Eye (tissue), 1 donor: Measurements from ENCODE around the gene AKAP6.

ENCODE experiments used
- DNase-seq: peaks from one replicate; pipeline ENCODE4 v3.0.0-alpha.2; 2015

Gene AKAP6

GRCh38 chr14:32407130-32407529 lies 78.0 kb downstream of the AKAP6 start:
- no peak for DNase-seq

GRCh38 chr14:32408018-32408417 lies 78.9 kb downstream of the AKAP6 start:
- DNase-seq: no peak

DNA sequence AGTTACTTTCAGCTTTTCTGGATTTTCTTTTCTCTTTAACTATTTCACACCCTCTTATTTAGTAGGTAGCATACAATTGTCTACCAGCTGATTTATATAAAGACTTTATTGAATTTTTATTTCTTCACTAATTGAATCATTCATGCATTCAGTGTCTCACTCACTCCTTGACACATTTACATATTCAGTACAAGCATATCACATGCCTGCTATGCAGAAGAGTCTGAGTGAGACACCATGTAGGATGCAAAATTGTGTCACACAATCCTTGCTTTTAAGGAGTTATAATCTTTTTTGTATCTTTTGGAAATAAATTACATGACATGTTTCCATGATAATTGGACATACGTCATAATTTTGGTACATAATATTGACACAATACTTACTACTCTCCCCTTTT lies 83.0 kb downstream of the AKAP6 start:
- no peak for DNase-seq

GRCh38 chr14:32412532-32412931 lies 83.4 kb downstream of the AKAP6 start:
- no peak for DNase-seq

DNA sequence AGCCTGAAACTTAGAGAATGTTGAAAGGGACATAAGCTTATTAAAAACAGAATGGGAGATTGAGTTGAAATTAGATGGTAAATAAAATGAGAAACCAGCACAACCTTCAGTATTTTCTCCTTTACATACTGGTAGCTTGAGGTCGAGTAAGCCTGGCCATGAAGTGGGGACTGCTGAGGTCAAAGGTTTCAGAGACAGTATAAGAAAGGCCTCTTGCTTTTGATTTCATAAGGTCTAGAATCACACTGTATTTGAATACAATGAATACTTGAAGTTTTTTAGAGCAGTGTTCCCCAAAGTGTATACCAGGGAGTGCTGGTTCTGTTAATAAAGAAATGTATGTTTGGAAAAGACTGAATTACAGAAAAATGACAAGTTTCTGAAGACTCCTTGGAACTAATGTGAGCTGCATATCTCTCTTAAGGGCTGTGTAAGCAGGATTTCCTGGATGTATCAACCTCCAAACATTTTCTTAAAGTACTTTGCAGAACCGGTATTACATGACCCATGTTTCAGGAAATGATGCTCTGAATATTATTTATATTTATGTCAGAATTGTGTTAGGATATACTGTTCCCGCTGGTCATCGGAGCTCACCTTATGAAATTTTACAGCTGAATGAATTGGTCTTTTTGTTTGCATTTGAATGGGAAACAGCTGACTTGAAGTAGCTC lies 85.0 kb downstream of the AKAP6 start:
- no peak for DNase-seq

DNA sequence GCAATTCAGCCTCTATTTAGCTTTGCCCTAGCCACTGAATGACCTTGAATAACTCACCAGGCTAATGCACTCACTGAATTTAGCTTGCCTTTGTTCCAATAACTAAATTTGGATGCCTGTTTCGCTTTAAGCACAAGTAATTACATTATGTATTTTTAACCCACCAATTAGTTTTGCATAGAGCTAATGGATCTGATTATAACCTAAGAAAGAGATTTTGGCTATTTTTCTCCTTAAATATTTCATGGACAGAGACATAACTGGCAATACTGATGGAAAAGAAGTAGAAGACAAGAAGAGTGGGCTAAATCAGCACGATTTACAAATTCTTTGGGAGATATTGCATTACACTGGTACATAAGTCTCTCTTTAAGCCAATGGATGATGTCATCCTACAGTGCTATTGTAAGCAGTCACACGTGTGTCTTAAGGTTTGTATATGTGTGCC lies 85.7 kb downstream of the AKAP6 start:
- no peak for DNase-seq

GRCh38 chr14:32417956-32418552 lies 89.0 kb downstream of the AKAP6 start:
- no peak for DNase-seq

DNA sequence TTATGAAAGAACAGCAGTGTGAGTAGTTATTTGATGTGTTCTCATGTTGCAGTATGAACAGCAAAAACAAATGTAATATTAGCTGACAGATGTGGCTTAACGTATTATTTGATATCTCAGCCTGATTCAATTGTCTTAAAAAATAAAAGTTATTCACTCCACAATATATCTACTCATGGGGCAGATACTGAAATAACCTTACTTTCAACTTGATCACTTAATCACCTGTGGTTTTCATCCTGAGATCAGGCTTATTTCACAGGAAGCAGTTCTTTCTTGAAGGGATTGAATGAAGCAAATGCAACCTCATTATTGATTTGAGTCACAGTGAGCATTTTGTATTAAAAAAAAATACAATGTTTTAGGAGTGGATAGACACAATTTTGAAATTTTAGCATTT lies 90.3 kb downstream of the AKAP6 start:
- DNase-seq: no peak

GRCh38 chr14:32421781-32422180 lies 92.7 kb downstream of the AKAP6 start:
- no peak for DNase-seq

GRCh38 chr14:32422440-32422839 lies 93.3 kb downstream of the AKAP6 start:
- no peak for DNase-seq

DNA sequence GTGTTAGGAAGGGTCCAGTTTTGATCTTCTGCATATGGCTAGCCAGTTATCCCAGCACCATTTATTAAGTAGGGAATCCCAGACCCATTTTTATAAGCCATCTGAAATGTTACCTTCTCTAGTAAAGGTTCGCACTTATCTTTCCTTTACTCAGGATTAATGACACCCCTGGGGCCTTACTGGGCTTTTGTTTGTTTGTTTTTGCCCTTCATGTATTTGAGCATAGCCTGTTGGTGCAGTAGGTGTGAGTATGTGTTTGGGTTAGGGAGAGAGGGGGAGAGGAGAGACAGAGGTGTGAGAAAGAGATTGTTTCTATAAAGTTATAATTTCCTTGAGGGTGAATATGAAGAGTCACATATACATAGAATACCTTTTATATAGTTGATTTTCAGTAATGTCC lies 96.9 kb downstream of the AKAP6 start:
- no peak for DNase-seq

GRCh38 chr14:32426586-32427388 lies 97.7 kb downstream of the AKAP6 start:
- DNase-seq: peak; percentile 42

DNA sequence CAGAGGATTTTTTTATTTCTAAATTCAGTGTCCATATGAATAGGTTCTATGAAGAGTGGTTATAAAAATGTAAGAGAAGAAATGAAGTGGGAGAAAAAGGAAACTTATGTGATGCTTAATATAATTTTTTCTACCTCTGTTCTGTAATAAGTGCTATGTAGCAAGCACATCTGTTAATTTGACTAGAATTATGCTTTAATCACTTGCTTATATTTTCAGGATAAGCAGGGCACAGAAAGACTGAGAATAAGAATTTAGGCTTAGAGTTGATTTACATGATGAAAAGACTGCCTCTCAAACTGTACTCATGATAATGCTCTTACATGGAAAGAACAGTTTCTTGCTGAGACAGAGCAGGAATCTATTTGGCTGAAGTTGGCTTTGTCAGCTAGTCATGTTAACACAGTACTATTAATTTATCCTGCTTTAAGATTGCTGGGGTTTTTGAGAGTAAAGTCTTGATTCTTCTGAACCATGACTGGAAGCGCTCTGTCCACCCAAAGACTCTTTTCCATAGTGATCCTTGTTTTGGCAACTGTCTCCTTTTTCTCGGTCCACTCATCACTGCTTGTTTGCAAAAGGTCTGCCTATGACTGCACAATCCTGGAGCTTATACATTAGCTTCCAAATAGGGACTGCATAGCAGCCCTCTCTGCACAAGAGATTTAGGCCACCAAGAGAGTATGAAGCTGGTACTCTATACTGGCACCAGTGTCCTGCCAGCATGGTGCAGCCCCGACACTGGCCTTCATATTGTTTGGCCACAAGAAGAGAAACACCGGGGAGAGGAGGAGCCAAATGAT lies 98.8 kb downstream of the AKAP6 start:
- peak; percentile 2 for DNase-seq

- no peak for DNase-seq
Measured at GRCh38 chr14:32428875-32429274, 99.8 kb downstream of the AKAP6 start.

GRCh38 chr14:32430326-32430725 lies 101.2 kb downstream of the AKAP6 start:
- DNase-seq: no peak

DNA sequence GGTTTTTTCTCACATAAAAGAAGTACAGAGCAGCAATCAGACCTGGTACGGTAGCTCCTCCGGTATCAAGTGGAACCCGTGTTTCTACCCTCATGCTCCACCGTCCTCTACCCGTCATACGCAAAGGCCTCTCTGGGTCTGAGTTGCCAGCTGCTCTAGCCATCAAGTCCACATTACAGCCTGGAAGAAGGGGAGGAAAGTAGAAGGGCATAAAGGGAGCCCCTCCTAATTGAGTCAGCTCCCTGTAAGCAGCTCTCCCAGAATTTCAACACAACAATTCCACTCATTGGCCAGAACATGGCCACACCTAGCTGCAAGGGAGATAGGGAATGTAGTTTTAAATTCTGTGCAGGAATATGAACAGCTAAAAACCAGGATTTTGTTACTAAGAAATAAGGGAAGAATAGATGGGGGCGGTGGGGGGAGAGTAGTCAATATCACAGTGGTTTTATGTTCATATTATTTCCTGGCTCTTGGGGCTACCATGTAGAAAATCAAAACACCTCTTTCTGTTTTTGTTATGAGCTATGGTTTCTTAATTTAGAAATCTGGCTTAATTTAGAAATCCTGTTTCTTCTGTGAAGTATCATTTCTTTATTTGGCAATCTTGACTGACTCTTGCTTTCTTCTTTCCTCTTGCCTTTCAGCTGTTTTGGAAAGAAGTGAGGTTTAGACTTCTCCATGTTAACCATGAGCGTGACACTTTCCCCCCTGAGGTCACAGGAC lies 103.9 kb downstream of the AKAP6 start:
- DNase-seq: no peak

DNA sequence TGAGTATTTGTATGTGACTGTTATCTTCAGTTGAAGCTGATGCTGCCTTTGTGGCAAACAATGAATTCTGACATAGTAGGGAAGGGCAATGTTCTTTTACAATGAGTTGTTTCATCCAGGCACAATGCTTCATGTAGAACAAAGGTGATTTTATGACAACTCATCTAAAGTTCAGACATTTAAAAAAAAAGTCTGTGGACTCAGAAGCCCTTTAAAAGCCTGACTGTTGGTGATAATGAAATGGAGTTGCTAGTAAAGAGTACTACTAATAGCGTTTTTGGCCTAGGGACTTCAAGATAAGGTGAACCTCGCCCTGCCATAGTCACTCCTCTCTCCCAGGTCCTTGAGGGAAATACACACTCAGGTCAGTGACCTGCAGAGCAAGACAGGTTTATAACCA lies 105.1 kb downstream of the AKAP6 start:
- DNase-seq: no peak

DNA sequence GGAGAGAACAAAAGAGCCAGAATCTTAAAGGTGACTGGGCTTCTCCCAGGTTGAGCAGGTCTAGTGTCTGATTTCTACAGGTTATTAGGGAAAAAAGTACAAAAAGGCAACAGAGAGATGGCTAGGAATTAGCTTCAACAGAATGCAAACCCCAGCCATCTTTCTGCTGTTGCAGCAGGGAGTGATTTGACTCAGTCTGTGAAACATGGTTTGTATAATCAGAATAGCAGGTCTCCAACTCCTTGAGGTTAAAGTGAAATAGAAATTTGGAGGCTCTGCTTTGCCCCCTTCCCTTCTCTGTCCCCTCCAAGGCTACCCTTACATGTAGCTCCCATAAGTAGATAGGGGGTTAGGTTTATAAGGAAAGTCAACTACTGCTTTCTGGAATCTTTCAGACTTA lies 105.8 kb downstream of the AKAP6 start:
- DNase-seq: no peak

GRCh38 chr14:32435411-32435810 lies 106.3 kb downstream of the AKAP6 start:
- DNase-seq: no peak

DNA sequence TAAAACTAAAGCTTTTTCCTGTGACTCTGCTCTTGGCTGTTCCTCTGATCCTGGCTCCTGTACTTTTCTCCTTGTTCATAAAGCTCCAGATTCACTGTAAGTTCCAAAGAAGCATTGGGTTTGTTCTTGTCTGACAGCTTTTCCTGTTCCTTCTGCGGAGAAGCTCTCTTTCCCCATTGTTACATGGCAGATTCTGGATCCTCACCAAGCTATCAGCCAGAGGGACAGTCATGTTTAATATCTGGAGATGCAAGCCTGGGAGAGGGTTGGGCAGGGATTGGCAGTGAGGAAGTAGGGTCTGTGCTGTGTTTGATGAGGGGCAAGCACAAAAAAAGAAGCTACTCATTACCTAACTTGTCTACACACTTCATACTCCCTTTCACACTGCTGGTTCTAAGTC lies 107.9 kb downstream of the AKAP6 start:
- no peak for DNase-seq

- no peak for DNase-seq
Measured at GRCh38 chr14:32438517-32438916, 109.4 kb downstream of the AKAP6 start.

DNA sequence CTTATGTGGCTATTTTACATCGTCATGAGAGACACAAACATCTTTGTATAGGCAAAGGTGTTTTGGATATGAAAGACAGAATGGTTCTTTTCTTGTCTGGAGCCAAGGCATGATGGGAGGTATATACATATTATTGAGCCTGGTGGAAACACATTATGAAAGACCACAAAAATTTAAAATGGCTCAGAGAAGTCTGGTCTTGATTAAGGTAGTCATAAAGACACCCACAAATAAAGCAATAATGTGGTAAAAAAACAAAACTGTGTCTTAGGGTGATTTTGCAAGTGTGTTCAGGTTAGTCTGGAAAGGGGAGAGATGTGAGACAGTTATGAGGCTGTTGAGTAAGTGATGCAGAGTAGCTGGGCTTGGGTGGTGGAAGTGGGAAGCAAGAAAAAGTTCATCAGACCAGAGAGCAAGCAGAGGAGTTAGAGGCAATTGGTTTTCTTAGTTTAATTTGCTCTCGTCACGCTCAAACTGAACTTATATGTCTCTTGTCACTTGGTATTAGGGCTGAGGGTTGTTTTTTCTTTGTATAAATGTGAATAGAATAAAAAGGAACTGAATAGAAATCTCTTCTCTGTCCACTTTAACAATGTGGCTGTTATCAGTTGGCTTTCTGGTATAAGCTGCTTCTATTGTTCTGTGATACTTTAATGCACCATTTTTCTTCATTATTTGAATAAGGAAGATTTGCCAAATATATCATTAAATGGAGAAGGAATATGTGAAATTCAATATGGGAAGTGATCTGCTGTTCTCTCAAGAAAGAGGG lies 115.0 kb downstream of the AKAP6 start:
- no peak for DNase-seq
